ENCODE results near the gene TRIM15.

Gene TRIM15

DNA sequence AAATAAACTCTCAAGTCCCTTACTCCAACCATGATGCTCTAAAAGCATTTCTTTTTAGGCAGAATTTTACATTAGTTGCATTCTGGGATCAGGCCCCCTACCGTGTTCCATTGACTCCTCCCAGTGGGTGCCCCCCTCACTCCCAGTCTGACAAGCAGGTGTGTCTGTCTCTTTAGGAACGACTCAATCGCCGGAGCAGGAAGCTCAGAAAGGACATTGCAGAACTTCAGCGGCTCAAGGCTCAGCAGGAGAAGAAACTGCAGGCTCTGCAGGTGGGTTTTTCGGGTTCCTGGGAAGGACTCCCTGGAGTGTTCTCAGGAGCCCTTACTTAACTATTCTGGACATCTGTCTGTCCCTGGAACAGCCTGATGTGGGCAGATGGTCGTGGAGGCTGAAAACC lies 17.5 kb upstream of the TRIM15 start:
- no peak for DNase-seq (ENCODE audit: low read depth in 2 of 2)

GRCh38 chr6:30147096-30147495 lies 16.2 kb upstream of the TRIM15 start:
- no peak for DNase-seq (ENCODE audit: low read depth in 2 of 2)

DNA sequence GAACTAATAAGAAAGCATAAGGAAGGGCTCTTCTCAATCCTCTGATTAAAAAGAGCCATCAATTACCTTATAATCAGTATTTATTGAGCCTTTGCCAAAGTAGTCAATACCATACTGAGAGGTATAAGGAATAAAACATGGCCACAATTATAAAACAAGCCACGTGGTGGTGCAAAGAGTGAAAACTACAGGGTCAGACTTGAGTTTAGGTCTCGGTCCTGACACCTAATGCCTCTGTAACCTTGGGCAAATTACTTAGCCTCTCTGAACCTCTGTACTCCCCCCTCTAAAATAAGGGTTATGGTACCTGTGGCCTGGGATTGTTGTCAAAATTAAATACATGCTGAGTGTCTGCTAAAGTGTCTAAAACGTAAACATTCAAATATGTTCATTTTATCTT lies 14.1 kb upstream of the TRIM15 start:
- no peak for DNase-seq (ENCODE audit: low read depth in 2 of 2)

- DNase-seq (ENCODE audit: low read depth in 2 of 2) = no peak
Measured at GRCh38 chr6:30149858-30150550, 13.3 kb upstream of the TRIM15 start.

DNA sequence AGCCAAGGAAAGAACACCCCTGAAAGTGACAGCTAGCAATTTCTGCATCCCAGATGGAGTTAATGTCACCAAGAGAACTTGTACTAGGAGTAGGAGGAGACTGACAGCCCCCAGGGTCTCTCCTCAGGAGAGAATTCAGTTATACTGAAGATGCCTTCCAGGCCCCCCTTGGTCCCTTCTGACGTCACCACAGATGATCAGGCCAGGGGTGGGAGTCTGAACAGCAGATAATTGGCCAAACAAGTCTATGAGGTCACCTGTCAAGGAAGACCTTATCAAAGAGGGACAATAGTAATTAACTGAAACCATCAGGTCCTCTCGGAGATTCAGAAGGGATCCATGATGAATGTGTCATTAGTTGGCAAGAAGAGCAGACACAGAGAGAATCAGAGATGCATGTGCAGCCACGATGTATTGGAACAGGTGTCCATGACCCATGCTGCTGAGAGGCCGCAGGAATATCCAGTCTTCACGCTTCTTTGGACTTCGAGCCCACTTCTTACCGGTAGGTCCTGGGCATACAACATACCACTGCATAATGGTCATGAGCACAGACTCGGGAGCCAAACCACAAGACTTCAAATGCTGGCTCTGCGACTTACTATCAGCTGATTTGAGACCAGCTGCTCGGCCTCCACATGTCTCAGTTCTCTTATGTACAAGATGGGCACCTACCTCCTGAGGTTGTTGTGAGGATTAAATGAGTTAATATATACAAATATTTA lies 12.5 kb upstream of the TRIM15 start:
- DNase-seq (ENCODE audit: low read depth in 2 of 2) = no peak

DNA sequence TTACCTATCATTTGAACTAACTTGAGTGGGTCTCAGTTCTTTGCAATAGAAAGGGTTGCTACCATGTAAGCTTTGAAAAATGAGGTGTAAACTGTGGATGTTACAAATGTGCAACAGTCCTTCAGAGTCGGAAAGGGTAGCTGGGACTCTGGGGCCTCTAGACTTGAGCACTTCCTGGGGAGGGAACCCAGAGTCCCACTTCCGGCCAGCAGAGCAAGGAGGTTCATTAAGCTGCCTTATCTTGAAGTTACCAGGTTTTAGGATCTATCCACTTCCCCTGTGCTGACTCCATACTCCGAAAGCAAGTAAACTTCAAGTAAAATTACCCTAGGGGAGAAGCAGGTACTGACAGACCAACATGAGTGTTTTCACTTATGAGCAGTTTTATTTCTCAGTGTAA lies 11.8 kb upstream of the TRIM15 start:
- DNase-seq (ENCODE audit: low read depth in 2 of 2) = no peak

DNA sequence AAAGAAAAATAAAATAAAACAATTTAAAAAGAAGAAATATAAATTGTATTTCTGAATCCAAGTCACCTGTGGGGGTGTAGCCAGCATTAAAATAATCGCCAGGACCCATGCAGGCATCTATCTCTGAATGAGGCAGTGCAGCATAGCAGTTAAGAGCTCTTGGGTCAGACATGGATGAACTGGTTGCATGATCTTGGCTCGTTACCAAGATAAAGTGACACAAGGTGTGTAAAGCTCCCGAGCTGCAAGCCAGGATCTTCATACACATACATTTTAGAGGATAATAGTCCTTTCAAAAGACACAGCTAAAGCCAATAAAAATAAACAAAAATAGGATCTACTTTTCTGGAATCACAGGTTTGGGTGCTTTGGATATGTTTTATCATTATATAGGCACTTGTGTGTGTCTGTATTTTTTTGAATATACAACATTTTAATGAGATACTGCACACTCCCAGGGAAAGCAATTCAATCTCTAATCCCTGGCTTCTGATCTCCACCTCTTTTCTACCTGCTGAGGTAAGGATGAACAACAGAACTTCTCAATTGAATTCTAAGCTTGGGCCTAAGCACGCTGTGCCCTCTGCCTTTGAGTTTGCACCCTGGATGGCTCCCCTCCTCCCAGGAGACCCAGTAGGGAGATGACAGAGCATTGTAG lies 11.2 kb upstream of the TRIM15 start:
- no peak for DNase-seq (ENCODE audit: low read depth in 2 of 2)

DNA sequence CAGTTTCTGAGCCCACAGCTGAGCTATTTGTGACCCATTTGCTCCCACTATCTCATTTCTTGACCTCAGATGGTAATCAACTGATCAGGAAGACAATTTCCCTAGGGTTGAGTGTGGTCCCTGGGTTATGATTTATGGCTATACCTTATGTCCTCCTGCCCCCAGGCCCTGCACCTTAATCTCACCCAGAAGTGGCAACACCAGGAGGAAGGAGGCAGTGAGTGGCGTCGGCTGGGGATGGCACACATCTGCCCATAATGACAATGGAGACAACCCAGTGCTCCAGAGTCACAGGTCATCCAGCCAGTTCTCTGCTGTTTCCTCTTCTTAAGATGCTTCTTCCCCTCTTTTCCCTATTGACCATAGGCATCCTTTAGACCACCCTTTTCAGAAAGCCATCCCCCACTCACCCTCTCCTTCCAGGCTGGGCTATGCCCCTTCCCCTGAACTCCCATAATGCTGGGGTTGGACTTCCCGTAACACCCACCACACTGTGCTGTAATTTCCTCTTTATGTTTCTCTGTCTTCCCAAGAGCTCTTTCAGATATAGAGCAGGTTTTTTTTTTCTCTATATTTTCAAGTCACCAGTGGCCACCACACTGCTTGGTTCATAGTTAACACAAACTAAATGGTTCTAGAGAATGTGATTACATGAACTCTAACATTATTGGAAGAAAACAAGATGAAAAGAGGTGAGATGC lies 10.3 kb upstream of the TRIM15 start:
- DNase-seq (ENCODE audit: low read depth in 2 of 2) = no peak

- DNase-seq (ENCODE audit: low read depth in 2 of 2) = no peak
Measured at GRCh38 chr6:30154061-30154460, 9.3 kb upstream of the TRIM15 start.

DNA sequence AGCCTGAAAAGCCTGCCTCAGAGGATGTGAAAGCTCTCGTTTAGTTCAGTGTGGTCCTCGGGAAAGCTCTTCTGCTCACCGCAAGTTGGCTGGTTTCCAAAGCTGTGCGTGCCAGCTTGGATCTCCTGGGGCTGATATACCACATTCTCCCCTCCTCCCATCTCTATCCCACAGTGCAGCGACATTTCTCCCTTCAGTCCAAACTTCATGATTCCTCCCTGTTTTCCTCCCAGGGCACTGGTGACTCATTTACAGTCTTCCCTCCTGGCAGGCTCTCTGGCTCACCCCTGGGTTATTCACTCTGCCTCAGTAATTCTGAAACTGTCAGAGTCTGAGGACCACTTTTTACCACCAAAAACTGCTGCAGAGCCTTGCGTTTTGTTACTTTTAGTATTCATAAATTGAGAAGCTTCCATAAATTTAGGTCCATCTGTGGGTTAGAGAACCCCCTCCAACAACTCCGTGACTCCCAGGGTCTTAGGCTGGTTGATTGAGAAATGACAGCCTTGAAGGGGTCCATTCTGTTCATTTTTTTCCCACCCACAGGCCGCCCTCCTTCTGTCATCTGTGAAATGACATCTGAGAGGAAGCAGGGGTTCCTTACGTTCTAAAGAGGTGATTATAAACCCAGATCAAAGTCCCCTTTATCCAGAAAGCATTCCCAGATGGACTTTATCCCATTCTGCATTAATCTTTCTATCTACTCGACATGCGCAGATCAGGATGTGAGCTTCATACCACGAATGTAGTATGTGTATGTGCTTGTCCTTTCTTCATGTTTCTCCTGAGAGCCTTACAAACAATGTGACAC lies 8.4 kb upstream of the TRIM15 start:
- no peak for DNase-seq (ENCODE audit: low read depth in 2 of 2)

DNA sequence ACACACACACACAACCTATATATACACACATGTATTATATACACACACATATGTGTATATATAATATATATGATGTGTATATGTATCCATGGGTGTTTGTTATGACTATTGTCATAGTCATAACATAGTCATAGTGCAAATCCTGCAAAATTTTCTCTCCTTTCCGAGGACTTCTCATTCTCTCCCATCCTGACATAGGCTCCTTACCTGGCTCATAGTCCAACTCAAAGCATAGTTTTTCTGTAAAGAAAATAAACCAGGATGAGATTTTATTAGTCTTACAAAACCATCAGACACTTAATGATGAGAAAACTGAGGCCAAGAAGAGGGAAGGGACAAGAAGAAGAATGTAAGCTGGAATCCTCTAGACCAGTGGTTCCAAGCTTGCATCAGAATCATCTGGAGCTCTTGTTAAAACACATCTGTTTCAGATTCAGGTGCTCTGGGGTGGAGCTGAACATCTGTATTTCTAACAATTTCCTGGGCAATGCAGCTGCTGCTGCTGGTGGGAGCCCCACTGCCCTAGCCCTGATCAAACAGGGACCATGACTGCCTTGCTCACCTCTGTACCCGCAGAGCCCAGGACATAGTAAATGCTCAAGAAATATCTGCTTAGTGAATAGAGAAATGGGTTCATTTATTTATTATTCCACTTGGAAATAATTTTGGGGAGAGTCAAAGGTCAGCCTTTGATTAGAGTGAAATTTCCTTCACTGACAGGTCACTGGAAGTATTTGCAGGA lies 7.7 kb upstream of the TRIM15 start:
- no peak for DNase-seq (ENCODE audit: low read depth in 2 of 2)

GRCh38 chr6:30156262-30156599 lies 7.1 kb upstream of the TRIM15 start:
- DNase-seq (ENCODE audit: low read depth in 2 of 2) = no peak

DNA sequence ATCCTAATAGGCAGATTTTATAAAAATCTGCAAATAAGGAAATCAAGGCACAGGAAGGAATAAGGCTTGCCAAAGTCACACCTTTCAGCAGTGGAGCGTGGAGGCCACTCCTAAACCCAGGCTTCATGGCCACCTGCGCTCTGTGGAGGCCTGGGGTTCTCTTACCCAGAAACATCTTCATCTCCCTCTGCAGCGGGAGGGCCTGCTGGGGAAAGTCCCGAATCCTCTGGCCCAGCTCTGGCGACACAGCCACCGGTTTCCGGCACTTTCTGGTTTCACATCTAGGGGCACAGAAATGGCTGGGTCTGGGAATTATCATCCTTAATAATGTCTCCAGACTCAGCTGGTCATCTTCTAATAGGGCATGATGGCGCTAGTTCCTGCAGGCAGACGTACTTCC lies 6.6 kb upstream of the TRIM15 start:
- DNase-seq (ENCODE audit: low read depth in 2 of 2) = no peak

DNA sequence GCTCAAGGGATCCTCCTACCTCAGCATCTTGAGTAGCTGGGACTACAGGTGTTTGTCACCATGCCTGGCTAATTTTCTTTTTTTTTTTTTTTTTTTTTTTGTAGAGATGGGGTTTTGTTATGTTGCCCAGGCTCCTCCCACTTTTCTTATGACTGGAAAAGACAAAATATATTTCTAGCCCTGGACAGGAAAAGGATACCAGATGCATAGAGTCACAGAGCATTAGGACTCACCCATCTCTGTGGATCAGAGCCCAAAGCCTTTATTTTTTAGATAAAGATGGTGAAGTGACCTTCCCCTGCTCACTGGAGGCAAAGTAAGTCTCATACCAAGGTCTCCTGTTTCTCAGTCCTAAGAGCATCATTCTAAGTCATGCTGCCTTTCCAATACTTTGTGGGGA lies 5.8 kb upstream of the TRIM15 start:
- no peak for DNase-seq (ENCODE audit: low read depth in 2 of 2)

DNA sequence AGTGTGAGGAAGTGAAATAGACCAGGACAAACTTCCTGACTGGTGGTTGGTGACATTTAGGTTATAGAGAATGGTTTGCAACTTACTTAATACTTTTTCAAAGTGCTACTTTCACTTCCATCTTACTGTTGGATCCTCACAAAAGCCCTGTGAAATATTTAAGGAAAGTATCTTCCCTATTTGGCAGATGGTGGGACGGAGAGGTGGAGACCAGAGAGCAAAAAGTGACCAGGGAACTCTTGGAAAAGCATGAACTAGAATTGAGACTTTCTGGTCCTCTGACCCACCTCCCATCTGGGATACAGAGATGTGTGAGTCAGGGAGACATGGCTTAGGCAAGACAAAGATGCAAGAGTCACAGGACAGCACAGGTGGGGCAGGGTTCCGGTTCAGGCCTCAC lies 5.3 kb upstream of the TRIM15 start:
- DNase-seq (ENCODE audit: low read depth in 2 of 2) = no peak

DNA sequence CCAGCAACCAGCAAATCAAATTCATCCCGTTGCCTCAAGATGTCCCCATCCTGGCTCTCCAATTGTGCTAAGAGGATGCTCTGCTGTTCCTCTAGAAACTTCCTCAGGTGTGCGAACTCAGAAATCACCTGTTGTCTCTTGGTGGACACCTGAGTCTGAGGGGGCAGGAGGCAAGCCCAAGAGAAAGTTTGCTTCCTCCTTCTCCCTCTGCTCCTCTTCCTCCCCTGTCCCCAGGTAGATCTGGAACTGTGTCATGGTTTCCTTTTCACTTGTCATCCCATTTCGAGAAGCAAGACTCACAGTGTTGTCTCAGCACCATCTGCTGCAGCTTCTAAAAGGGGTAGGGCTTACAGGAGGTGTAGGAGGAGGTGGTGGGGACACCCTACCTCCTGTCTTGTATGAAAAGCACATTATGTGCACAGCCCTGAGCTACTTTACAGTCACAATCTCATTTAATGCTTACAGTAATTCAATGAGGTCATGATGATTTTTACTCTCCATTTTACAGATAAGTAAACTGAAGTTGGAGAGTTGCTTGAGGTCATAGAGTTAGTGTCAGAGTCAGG lies 4.8 kb upstream of the TRIM15 start:
- no peak for DNase-seq (ENCODE audit: low read depth in 2 of 2)

- DNase-seq (ENCODE audit: low read depth in 2 of 2) = no peak
Measured at GRCh38 chr6:30160008-30160784, 3.1 kb upstream of the TRIM15 start.

GRCh38 chr6:30160785-30161531 lies 2.4 kb upstream of the TRIM15 start, which contains the start of gene TRIM10:
TRIM10 (minus strand) TSS chr6:30161211; CDS start chr6:30160858, 353 bp downstream.
- no peak for DNase-seq (ENCODE audit: low read depth in 2 of 2)

Measured in stimulated activated CD8-positive, alpha-beta memory T cell treated with anti-CD3 and anti-CD28 coated beads, Interleukin-2, amount 100 ng/mL, for 48 hours (primary cell).